GM19438 (cell line): ENCODE results near the gene TBC1D14.

Experiments used
- ATAC-seq: cut with Tn5 transposase; IDR thresholded peaks from one replicate; pipeline ENCODE4 v1.9.1; 2021; ENCODE audit warnings: low read depth; ENCODE audit not compliant: unreplicated experiment

TBC1D14 gene

GRCh38 chr4:6926681-6927478, 17.3 kb downstream of the TBC1D14 start:
- ATAC-seq, result no peak

DNA sequence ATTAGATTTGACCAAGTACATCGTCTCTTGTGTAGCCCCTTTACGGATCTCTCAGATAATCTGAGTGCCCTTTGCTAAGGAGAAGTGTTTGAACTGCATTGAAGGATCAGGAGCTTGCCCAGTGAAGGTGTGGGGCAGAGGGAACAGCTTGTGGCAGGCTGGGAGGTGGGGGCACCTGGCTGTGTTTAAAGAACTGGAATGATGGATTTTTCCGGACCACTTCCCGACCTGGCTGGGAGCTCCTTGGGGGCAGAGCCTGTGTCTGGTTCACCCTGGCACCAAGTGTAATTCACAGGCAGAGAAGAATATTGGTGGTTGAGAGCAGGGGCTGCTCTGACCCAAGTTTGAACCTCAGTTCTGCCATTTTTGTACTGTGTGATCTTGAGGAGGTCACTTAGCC, 18.5 kb downstream of the TBC1D14 start:
- no peak for ATAC-seq

DNA sequence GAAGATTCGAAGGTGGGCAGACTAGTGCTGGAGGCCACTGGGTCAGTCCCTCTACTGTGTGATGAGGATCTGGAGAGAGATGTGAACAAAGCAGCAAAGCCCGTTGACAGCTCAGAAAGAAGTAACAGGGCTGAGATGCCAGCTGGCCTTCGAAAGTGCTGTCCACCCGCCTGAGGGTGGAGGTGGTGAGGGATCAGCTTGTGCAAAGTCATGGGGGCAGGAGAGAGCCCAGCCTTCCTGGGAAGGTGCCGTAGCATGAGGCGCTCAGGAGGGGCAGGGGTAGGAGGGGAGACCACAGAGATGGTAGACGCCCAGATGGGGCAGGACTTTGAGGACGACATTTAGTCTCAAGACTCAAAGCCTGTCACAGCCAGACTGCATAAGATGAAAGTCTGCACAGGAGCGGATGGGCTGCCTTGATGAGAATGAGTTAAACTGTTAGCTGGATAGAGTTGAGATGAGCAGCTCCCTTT, 19.7 kb downstream of the TBC1D14 start:
- ATAC-seq, result no peak

GRCh38 chr4:6929812-6930464, 20.3 kb downstream of the TBC1D14 start:
- no peak for ATAC-seq

- ATAC-seq, result no peak
Observed at GRCh38 chr4:6932475-6932874, 22.8 kb downstream of the TBC1D14 start.

GRCh38 chr4:6932918-6933317, 23.3 kb downstream of the TBC1D14 start:
- no peak for ATAC-seq

DNA sequence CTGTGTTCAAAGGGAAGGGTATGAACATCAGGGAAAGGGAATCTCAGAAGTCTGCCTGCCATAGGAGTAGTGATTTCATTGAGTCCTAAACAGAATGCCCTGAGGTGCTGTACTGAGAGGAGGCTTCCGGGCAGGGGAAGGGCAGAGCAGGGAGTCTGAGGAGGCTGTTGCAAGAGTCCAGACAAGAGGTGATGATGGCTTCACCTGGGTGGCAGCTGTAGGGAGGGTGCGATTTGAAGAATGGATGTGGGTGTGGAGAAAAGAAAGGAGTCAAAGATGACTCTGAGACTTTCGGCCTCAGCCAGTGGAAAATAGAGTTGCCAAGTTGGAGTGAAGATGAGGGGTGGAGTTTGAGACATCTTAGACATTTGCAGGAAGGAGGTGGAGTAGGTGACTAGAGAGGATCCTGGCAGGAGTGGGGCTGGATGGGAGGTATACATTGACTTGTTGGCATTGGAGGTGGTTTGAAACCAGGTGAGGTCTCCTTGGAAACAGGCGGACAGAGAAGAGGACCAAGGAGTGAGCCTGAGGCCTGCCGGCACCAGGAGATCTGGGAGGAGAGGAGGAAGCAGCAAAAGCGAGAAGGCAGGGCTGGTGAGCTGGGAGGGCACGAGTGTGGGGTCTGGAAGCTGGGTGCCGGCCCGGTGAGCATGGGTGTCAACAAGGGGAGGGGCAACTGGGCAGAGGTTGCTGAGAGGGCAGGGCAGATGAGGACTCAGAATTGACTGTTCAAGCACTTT, 24.2 kb downstream of the TBC1D14 start:
- ATAC-seq, result no peak

DNA sequence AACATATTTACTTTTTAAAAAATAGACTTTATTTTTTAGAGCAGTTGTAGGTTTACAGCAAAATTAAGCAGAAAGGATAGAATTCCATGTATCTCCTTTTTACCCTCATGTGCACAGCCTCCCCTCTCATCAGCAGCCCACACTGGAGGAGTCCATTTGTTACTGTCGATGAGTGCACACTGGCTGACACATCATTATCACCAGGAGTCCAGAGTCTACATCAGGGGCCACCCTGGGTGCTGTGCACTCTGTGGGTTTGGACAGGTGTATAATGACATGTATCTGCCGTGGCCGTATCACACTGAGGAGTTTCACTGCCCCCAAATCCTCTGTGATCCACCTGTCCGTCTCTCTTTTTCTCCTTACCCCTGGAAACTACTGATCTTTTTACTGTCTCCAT, 26.3 kb downstream of the TBC1D14 start:
- no peak for ATAC-seq

GRCh38 chr4:6937201-6937600, 27.6 kb downstream of the TBC1D14 start:
- ATAC-seq, result no peak

GRCh38 chr4:6937754-6938153, 28.1 kb downstream of the TBC1D14 start:
- no peak for ATAC-seq

DNA sequence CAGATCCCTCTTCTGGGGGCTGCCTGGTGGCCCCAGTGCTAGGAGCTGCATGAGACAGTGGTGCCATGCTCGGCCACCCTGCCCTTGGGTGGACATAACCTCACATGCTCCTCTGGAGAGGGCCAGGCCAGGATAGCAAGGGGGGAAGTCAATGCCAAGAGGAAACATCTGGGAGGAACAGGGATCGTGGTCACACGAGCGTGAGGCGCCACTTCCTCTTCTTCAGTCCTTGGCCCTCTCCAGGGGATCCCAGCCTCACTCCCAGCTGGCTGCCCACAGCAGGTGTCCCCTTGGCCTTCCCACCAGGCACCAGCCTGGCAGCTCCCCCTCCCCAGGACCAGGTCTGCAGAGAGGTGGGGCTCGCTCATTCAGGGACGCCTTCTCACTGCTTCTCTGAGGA, 28.6 kb downstream of the TBC1D14 start:
- no peak for ATAC-seq

GRCh38 chr4:6938647-6939271, 29.1 kb downstream of the TBC1D14 start:
- no peak for ATAC-seq

GRCh38 chr4:6939761-6940743, 30.4 kb downstream of the TBC1D14 start:
- ATAC-seq, result no peak

- no peak for ATAC-seq
Observed at GRCh38 chr4:6940744-6941137, 31.1 kb downstream of the TBC1D14 start.

- no peak for ATAC-seq
Observed at GRCh38 chr4:6941796-6942195, 32.2 kb downstream of the TBC1D14 start.

DNA sequence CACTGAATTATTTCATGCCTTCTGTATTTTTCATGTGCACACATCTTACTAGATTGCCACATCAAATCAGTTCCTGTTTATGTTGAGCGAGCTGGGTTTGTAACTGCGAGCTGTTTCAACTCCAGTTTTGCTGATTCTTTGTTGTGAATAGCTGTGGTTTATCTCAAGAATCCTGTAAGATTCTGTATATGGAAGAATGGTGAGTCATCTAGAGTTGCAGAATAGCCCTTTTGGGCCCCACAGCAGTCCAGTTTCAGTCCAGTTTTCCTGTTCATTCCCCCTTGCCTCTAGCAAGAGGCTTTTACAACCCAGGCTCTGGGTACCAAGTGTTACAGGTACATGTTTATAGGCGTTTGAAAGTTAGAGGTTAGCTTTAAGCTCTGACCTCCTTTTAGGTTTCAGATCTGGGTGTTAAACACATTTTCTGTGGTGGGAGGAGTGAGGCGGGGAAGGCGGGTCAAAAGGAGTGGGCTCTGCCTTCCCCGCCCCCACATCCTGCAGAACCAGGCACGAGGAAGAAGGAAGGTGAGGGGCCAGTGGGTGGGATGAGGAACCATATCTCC, 32.7 kb downstream of the TBC1D14 start:
- peak; percentile 71 for ATAC-seq

GRCh38 chr4:6943012-6943884, 33.6 kb downstream of the TBC1D14 start:
- no peak for ATAC-seq

DNA sequence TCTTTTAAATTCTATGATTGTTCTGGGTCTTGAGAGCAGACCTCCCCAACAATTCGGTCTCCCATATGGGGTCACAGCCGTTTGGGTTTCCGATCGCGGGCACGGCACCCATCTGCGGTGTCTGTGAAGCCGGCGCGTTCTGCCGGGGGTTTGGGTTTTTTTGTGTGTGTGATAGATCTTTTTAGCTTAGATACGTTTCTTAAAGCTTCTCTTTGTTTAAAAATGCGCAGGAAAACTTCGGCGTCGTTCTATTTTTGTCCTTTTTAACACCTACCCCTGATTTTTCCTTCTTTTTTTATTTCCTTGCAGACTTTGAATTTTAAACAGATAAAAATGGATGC, 34.2 kb downstream of the TBC1D14 start:
- no peak for ATAC-seq
